Naive thymus-derived CD4-positive, alpha-beta T cell (primary cell): ENCODE results near the gene COL6A5. TPM values are rescaled to one million over a fixed set of nuclear protein-coding genes. Genes with fewer than 3 reads are reported as not detected.
"Not testable (repeated sequence)": the region's sequence is repeated elsewhere in the genome, so short reads cannot be mapped to it uniquely, and the experiment has no call there.

ENCODE experiments used
- ATAC-seq: fragments of 150-1000 bp; cut with Tn5 transposase; 2 replicates; pipeline ENCODE4 v1.10.0; 2021; ENCODE audit warnings: mild to moderate bottlenecking, moderate library complexity
- CTCF ChIA-PET: fragments of 350-600 bp; sonication (Branson Sonifier 250); formaldehyde crosslinking; loops from one replicate; lab custom pipeline; 2021; ENCODE audit warnings: antibody characterized with exemption; lab: Charles Lee
- POLR2A ChIA-PET: fragments of 350-600 bp; sonication (Branson Sonifier 250); formaldehyde crosslinking; loops from one replicate; lab custom pipeline; 2021; ENCODE audit warnings: antibody characterized with exemption, inconsistent platforms; lab: Charles Lee
- DNase-seq, 9 donors: peaks; one replicate each; pipeline versions ENCODE4 v3.0.0 to v3.0.0-alpha.2; 2020 to 2022; ENCODE audit warnings: mixed read lengths in 1 of 9
- H3K27ac ChIP-seq: one replicate; pipeline ENCODE4 v1.7.0; 2013; ENCODE audit warnings: mild to moderate bottlenecking, low read depth, low read length, moderate library complexity
- H3K27me3 ChIP-seq, 2 donors: one replicate each; pipeline ENCODE4 v1.7.0; 2013; ENCODE audit warnings: low read length in 2 of 2, mild to moderate bottlenecking in 2 of 2, moderate library complexity in 2 of 2; ENCODE audit not compliant: control insufficient read depth in 2 of 2, insufficient read depth in 2 of 2
- H3K36me3 ChIP-seq, 3 experiments: 1 replicate in 2 of 3; 2 replicates in 1 of 3; pipeline ENCODE4 v1.7.0; 2013; ENCODE audit warnings: low read length in 3 of 3, mild to moderate bottlenecking in 3 of 3, moderate library complexity in 1 of 3; ENCODE audit not compliant: insufficient read depth in 3 of 3, control insufficient read depth in 2 of 3
- H3K4me1 ChIP-seq, 2 donors: one replicate each; pipeline ENCODE4 v1.7.0; 2013; ENCODE audit warnings: low read length in 2 of 2, mild to moderate bottlenecking in 2 of 2, moderate library complexity in 1 of 2; ENCODE audit not compliant: control insufficient read depth in 2 of 2, insufficient read depth in 2 of 2
- H3K4me3 ChIP-seq: 2 replicates; pipeline ENCODE4 v1.7.0; 2013; ENCODE audit warnings: mild to moderate bottlenecking, low read length
- H3K9me3 ChIP-seq, 3 experiments: 1 replicate in 2 of 3; 2 replicates in 1 of 3; pipeline ENCODE4 v1.7.0; 2013; ENCODE audit warnings: low read length in 3 of 3; ENCODE audit not compliant: control insufficient read depth in 2 of 3
- H3K27ac Mint-ChIP-seq, 9 donors: one replicate each; pipeline ENCODE4 v1.8.0; 2020 to 2022; ENCODE audit warnings: mixed read lengths in 9 of 9, mild to moderate bottlenecking in 8 of 9, moderate library complexity in 5 of 9, inconsistent platforms in 2 of 9
- H3K27me3 Mint-ChIP-seq, 5 donors: one replicate each; pipeline ENCODE4 v1.8.0; 2021 to 2022; ENCODE audit warnings: mixed read lengths in 5 of 5, mild to moderate bottlenecking in 1 of 5
- H3K36me3 Mint-ChIP-seq, 5 donors: one replicate each; pipeline ENCODE4 v1.8.0; 2020 to 2022; ENCODE audit warnings: mixed read lengths in 5 of 5, mild to moderate bottlenecking in 3 of 5, inconsistent platforms in 1 of 5
- H3K4me1 Mint-ChIP-seq, 7 donors: one replicate each; pipeline ENCODE4 v1.8.0; 2020 to 2022; ENCODE audit warnings: mixed read lengths in 7 of 7, mild to moderate bottlenecking in 3 of 7, inconsistent platforms in 1 of 7
- H3K4me3 Mint-ChIP-seq, 10 donors: one replicate each; pipeline ENCODE4 v1.8.0; 2020 to 2022; ENCODE audit warnings: mild to moderate bottlenecking in 10 of 10, mixed read lengths in 10 of 10, moderate library complexity in 6 of 10, inconsistent platforms in 2 of 10
- H3K9me3 Mint-ChIP-seq, 11 donors: one replicate each; pipeline ENCODE4 v1.8.0; 2020 to 2022; ENCODE audit warnings: mixed read lengths in 11 of 11, mild to moderate bottlenecking in 4 of 11, inconsistent platforms in 1 of 11, moderate library complexity in 1 of 11
- intact Hi-C, 2 donors: fragments of 100-400 bp; cut with micrococcal nuclease; formaldehyde crosslinking; loops; one replicate each; pipeline ENCODE4 v1.15.1; 2023
- polyA plus RNA-seq, 2 donors: library from polyadenylated mRNA; unstranded; fragments of 300-500 nt; fragmentation: Illumina TruSeq; gene quantifications; one replicate each; pipeline ENCODE4 v1.2.3, GENCODE V29; 2021
- total RNA-seq, 6 experiments: library from RNA in 5 of 6; stranded (reverse) in 5 of 6; gene quantifications; 1 replicate in 5 of 6; 2 replicates in 1 of 6; pipeline ENCODE4 v1.2.3 and lab custom pipeline; 2021 to 2026

The COL6A5 gene
- total and polyA plus RNA-seq, 7 experiments from 2014 or later = 0.05 TPM; not detected in 6

GRCh38 chr3:130340766-130341165 is 4.7 kb upstream of the COL6A5 start:
- ChIA-PET POLR2A (no interaction called here), CTCF (no interaction called here)
- H3K36me3 ChIP-seq = no peaks in the 10 kb centered on the region
- H3K27me3 ChIP-seq = no peaks in the 10 kb centered on the region
- no peak overlapping the region for H3K27ac ChIP-seq
- Mint-ChIP-seq H3K4me3 (no peak overlapping the region), H3K36me3 (peaks cover 0 to 3% (median 0%) of the 10 kb centered on the region in 5 donors), H3K9me3 (peaks cover 7 to 36% (median 22%) of the 10 kb centered on the region in 11 donors), H3K4me1 (no peaks in the 10 kb centered on the region), H3K27ac (no peak overlapping the region), H3K27me3 (peaks cover 19 to 36% (median 22%) of the 10 kb centered on the region in 5 donors)
- no peaks in the 10 kb centered on the region for H3K9me3 ChIP-seq
- intact Hi-C loops = no loop called here
- DNase-seq (no peak), ATAC-seq (no peak)
- no peak overlapping the region for H3K4me3 ChIP-seq
- no peaks in the 10 kb centered on the region for H3K4me1 ChIP-seq

GRCh38 chr3:130341388-130341787 is 4.1 kb upstream of the COL6A5 start:
- Histone ChIP-seq H3K36me3 (no peaks in the 10 kb centered on the region), H3K4me3 (no peak overlapping the region), H3K4me1 (no peaks in the 10 kb centered on the region), H3K27me3 (no peaks in the 10 kb centered on the region), H3K9me3 (no peaks in the 10 kb centered on the region), H3K27ac (no peak overlapping the region)
- Mint-ChIP-seq H3K4me3 (no peak overlapping the region), H3K27me3 (peaks cover 25 to 38% (median 25%) of the 10 kb centered on the region in 5 donors), H3K9me3 (peaks cover 3 to 30% (median 22%) of the 10 kb centered on the region in 11 donors), H3K27ac (no peak overlapping the region), H3K4me1 (no peaks in the 10 kb centered on the region), H3K36me3 (peaks cover 0 to 3% (median 0%) of the 10 kb centered on the region in 5 donors)
- intact Hi-C loops = no loop called here
- ATAC-seq (no peak), DNase-seq (no peak)
- POLR2A ChIA-PET = no interaction called here
- CTCF ChIA-PET = no interaction called here

- POLR2A ChIA-PET = no interaction called here
- intact Hi-C loops = no loop called here
Measured at GRCh38 chr3:130341882-130342281, 3.6 kb upstream of the COL6A5 start.

GRCh38 chr3:130342821-130343661 is 2.4 kb upstream of the COL6A5 start:
- ATAC-seq = no peak
- Mint-ChIP-seq H3K4me1 (no peaks in the 10 kb centered on the region), H3K27me3 (peaks cover 28 to 54% (median 39%) of the 10 kb centered on the region in 5 donors), H3K9me3 (peaks cover 0 to 18% (median 11%) of the 10 kb centered on the region in 11 donors), H3K4me3 (no peak overlapping the region), H3K27ac (no peak overlapping the region), H3K36me3 (no peaks in the 10 kb centered on the region)
- Histone ChIP-seq H3K4me3 (no peak overlapping the region), H3K4me1 (no peaks in the 10 kb centered on the region), H3K27ac (no peak overlapping the region), H3K9me3 (no peaks in the 10 kb centered on the region), H3K36me3 (no peaks in the 10 kb centered on the region), H3K27me3 (no peaks in the 10 kb centered on the region)
- ChIA-PET POLR2A (no interaction called here), CTCF (no interaction called here)
- intact Hi-C loops = no loop called here
- DNase-seq = no peak

More at GRCh38 chr3:130341882-130342281, 3.6 kb upstream of the COL6A5 start:
- DNase-seq = no peak
- CTCF ChIA-PET = no interaction called here
- Mint-ChIP-seq H3K36me3 (peaks cover 0 to 3% (median 0%) of the 10 kb centered on the region in 5 donors), H3K27ac (no peak overlapping the region), H3K27me3 (peaks cover 28 to 43% (median 30%) of the 10 kb centered on the region in 5 donors), H3K4me3 (no peak overlapping the region), H3K9me3 (peaks cover 3 to 25% (median 18%) of the 10 kb centered on the region in 11 donors), H3K4me1 (no peaks in the 10 kb centered on the region)
- no peaks in the 10 kb centered on the region for H3K9me3 ChIP-seq
- no peak overlapping the region for H3K4me3 ChIP-seq
- no peaks in the 10 kb centered on the region for H3K36me3 ChIP-seq
- no peak for ATAC-seq
- H3K27me3 ChIP-seq = no peaks in the 10 kb centered on the region
- no peaks in the 10 kb centered on the region for H3K4me1 ChIP-seq
- no peak overlapping the region for H3K27ac ChIP-seq

- H3K36me3 ChIP-seq, H3K36me3 Mint-ChIP-seq, H3K4me3 Mint-ChIP-seq, H3K27ac ChIP-seq, DNase-seq, ATAC-seq, H3K4me3 ChIP-seq, H3K27me3 ChIP-seq, CTCF ChIA-PET, intact Hi-C loops, H3K4me1 ChIP-seq, H3K9me3 ChIP-seq, POLR2A ChIA-PET, H3K4me1 Mint-ChIP-seq: not testable (repeated sequence)
- H3K27me3 Mint-ChIP-seq = peaks cover 27 to 57% (median 51%) of the 10 kb centered on the region in 5 donors
- H3K9me3 Mint-ChIP-seq = peaks cover 0 to 14% (median 3%) of the 10 kb centered on the region in 11 donors
- H3K27ac Mint-ChIP-seq = peak overlapping the region in 1 of 9 donors; percentile 31
Measured at GRCh38 chr3:130348258-130348657, 2.8 kb downstream of the COL6A5 start.

GRCh38 chr3:130354430-130354829 is 9.0 kb downstream of the COL6A5 start:
- intact Hi-C loops = no loop called here
- ChIA-PET CTCF (no interaction called here), POLR2A (no interaction called here)
- Histone ChIP-seq H3K4me1 (no peaks in the 10 kb centered on the region), H3K9me3 (no peaks in the 10 kb centered on the region), H3K36me3 (no peaks in the 10 kb centered on the region), H3K4me3 (no peak overlapping the region), H3K27ac (no peak overlapping the region), H3K27me3 (no peaks in the 10 kb centered on the region)
- Mint-ChIP-seq H3K36me3 (no peaks in the 10 kb centered on the region), H3K27me3 (peaks cover 4 to 11% (median 9%) of the 10 kb centered on the region in 5 donors), H3K9me3 (peaks cover 0 to 11% (median 0%) of the 10 kb centered on the region in 11 donors), H3K4me1 (peaks cover 0 to 2% (median 0%) of the 10 kb centered on the region in 7 donors), H3K27ac (no peak overlapping the region), H3K4me3 (no peak overlapping the region)
- DNase-seq (no peak), ATAC-seq (peak; percentile 88)
